NCI-H187 (cell line): ENCODE data around the gene DCAF15.

Experiments used
- DNase-seq, 2 experiments: peaks; one replicate each; lab custom pipeline; 2025; lab: John Stamatoyannopoulos, UW

DCAF15 gene

DNA sequence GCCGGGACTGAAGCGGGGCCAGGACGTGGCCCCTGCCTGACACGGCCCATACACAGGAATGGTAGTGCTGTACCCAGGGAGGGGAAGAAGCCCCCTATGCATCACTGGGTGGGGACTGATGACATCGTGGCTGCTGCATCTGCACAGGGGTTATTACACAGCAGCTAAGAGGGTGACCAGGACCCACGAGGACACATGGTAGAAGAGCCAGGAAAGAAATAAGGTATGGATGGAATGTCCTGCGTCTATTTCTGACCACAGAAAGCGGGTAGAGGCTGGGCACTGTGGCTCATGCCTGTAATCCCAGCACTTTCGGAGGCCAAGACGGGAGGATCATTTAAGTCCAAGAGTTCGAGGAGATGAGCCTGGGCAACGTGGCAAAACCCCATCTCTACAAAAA lies 24.1 kb downstream of the DCAF15 start:
- DNase-seq = no peak

DNA sequence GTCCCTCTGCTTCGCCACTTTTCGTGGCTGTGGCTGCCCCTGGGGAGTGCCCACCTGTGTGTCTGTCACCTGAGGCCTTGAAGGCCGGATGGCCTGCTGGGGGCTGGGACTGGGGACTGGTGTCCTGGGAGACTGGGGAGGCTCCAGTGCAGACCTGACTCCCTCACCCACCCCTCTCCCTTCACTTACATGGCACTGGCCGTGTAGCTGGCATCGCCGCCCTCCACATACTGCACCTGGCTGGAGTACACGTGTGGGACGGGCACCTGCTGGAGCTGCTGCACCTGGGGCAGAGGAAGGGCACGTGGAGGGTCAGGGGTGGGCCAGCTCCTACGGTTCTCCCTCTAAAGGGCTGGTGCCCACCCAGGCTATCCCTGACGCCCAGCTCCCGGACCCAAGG lies 25.5 kb downstream of the DCAF15 start:
- DNase-seq = no peak

DNA sequence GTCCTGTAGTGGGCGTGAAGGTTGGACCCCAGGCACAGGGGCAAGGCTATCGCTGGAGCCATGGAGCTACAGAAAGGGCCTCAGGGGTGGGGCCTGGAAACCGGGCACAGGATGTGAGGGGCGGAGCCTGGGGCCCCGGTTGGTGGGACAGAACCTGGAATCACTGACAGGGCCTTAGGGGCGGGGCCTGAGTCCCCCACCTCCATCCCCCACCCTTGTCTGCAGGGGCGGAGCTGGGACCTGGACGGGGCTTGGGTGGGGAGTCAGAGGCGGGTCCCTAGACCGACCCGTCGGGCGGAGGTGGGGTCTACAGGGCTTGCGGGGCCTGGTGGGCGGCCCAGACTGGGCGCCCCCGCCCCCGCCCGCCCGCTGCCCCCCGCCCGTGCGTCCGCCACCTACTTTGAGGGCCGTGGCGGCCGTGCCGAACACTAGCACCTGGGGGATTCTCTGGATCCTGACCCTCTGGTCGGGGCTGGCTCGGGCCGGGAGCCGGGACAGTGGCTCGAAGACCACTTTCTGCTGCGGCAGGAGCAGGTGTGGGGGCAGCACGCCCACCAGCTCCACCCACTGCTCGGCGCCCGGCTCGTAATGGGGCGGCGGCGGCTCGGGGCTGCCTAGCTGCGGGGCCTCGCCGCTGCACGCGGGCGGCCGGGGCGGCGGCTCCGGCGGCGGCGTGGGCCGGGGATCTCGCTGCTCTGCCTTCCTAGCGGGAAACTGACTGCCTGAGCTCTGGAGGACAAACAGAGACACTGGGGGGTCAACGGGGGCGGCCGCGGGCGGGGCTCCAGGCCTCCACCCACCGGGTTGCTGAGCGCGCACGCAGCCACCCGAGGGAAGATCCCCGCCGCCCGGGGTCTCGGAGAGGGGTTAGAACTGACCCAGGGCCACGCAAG lies 26.3 kb downstream of the DCAF15 start:
- no peak for DNase-seq

DNA sequence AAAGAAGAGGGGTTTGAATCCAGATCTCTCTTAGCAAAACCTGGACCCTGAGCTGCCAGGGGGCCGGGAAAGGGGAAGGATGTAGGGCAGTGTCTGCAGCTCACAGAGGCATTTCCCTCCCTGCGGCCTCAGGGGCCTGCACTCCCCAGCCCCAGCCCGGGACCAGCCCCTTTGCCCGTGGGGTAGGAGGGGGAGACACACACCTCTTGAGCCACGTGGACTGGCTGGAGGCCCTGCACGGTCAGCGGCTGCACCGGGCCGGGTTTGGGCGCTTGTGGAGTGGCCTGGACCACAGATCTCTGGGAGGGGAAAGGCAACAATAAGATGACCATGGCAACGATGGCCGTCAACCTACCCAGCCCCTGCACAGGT lies 26.9 kb downstream of the DCAF15 start:
- DNase-seq = no peak

DNA sequence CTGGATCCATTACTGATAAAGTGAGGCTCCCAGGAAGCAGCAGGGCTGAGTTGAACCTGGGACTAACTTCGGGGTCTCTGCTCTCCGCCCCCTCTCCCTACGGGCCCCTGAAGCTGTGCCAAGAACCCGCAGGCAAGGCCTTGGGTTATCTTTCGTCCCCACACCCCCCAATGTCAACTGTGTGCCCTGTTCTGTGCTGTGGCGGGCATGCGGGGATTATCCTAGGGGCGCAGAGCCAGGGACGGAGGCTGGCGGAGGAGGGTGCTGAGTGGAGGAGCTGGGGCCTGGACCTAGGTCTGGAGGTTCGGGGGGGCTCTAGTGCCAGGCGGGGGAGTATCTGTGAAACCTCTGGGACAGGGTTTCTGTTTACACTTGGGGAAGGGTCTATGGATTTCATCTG lies 27.4 kb downstream of the DCAF15 start:
- DNase-seq = no peak

GRCh38 chr19:13980340-13980739 lies 28.0 kb downstream of the DCAF15 start:
- DNase-seq = no peak

- DNase-seq = no peak
Observed at GRCh38 chr19:13981021-13981420, 28.7 kb downstream of the DCAF15 start.

DNA sequence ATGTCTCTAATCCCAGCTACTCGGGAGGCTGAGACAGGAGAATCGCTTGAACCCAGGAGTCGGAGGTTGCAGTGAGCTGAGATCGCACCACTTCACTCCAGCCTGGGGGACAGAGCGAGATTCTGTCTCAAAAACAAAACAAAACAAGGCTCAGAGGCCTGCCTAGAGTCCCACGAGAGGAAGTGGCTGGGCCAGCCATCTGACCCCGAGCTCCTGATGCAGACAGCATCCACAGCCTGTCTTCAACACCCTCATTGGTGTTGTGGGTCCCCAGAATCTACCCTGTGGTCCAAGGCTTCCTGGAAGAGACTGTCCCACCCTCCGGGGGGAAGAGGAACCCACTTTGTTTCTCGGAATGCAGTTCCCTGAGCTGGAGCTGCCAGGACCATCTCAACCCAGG lies 29.2 kb downstream of the DCAF15 start:
- no peak for DNase-seq

DNA sequence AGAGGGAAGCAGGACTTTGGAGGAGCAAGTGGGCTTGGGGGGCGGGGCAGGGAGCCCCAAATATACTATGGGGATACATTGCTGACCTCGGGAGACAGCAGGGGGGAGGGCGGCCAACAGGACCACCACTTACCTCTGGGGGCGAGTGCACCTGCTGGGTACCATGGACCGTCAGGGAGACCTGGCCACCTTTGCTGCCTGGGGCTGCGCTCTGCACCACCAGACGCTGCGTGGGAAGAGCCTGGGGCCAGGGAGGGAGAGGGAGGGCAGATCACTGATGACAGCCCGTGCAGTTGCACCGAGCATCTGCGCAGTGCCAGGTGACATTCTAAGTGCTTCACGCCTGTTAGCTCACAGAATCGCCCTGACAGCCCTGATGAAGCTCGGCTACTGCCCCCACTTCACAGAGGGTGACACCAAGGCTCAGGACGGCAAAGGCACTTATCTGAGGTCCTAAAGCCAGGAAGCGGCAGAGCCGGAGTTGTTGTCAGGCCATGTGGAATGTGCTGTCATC lies 29.7 kb downstream of the DCAF15 start:
- DNase-seq = no peak

- DNase-seq = no peak
Observed at GRCh38 chr19:13982773-13983172, 30.5 kb downstream of the DCAF15 start.

DNA sequence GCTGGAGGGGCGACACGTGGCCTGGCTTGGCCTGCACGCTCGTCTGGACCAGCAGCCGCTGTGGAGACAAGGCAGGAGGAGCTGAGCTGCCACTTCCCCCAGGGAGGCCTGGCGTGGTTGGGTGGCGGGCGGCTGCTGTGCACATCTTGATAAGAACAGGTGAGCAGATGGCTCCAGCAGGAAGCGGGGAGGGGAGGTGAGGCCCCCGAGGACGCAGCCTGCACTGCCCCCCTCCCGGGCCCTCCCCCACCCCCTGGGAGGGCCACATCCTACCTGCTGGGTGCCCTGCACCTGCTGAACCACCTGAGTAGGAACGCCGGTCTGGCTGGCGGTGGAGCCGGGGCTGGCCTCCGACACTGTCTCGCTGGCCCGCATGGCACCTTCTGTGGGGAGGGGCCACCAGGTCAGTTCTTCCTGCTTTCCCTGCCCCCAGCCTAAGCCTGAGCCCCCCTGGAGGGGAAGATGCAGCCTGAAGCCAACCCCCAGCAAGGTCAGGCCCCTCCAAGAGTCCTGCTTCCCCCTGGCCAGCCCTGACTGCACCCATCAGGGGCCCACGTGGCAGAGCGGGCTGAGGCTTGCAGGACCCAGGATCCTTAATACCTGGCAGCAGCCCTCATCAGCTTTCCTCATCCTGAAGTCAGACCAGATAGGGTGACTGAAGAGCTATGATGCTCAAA lies 31.0 kb downstream of the DCAF15 start:
- DNase-seq = peak; percentile 3 to 22

DNA sequence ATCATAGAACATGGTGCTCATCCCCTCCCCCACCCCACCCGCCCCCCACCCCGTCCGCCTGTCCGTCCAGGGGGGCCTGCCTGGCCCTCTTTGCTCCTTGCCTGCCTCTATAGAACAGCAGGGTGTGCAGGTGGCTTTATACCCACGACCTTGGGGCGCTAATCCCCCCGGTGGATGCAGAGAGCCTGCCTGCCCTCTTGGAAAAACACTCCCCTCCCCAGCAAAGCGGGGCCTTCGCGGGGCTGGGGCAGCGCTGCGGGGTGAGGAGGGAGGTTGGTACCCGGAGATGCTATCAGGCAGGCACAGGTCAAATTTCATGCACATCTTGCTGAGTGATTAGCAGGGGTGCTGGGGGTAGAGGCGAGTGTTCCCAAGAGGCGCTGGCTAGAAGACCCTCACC lies 31.9 kb downstream of the DCAF15 start:
- no peak for DNase-seq

DNA sequence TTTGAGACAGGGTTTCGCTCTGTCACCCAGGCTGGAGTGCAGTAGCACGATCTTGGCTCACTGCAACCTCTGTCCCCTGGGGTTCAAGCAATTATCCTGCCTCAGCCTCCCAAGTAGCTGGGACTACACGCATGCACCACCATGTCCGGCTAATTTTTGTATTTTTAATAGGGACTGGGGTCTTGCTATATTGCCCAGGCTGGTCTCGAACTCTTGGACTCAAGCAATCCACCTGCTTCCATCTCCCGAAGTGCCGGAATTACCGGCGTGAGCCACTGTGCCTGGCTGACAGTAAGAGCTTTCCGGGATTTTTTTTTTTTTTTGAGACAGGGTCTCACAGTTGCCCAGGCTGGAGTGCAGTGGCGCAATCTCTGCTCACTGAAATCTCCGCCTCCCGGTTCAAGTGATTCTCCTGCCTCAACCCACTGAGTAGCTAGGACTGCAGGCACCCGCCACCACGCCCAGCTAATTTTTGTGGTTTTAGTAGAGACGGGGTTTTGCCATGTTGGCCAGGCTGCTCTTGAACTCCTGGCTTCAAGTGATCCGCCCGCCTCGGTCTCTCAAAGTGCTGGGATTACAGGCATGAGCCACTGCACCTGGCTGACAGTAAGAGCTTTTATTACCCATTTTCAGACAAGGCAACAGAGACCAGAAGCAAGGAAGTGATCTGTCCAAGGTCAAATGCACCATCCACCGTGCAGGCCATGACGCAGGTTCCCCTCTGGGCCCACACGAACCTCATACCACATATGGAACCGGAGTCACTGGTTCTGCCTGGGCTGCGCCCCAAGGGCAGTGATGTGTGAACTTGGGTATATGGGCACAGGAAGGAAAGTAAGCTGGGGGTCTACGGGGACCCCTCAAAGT lies 32.8 kb downstream of the DCAF15 start:
- peak in 1 of 2 experiments; percentile 38 for DNase-seq

DNA sequence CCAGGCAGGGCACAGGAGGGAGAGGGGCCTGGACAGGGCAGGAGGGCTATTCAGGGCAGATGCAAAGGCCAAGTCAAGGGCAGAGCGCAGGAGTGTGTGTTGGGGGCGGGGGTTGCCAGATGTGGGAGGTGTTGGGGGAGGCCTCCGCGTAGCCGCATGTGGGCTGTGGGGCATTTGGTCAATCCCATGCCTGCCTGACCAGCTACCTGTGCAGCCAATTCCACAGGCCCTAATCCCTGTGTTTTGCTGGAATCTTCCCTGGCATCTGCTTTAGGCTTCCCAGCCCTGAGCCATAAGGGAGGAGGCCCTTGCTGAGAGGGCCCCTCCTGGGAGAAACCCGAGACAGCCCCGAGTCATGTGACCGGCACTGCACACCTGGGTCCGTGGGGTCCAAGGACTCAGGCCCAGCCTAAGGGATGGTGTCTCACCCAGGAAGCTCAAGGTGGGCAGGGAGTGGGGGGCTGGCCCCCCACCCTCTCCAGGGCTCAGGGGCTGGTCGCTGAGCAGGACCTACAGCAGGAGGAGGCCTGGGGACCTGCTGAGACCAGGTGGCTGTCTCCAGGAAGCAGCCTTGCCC lies 33.5 kb downstream of the DCAF15 start:
- peak; percentile 21 to 46 for DNase-seq

DNA sequence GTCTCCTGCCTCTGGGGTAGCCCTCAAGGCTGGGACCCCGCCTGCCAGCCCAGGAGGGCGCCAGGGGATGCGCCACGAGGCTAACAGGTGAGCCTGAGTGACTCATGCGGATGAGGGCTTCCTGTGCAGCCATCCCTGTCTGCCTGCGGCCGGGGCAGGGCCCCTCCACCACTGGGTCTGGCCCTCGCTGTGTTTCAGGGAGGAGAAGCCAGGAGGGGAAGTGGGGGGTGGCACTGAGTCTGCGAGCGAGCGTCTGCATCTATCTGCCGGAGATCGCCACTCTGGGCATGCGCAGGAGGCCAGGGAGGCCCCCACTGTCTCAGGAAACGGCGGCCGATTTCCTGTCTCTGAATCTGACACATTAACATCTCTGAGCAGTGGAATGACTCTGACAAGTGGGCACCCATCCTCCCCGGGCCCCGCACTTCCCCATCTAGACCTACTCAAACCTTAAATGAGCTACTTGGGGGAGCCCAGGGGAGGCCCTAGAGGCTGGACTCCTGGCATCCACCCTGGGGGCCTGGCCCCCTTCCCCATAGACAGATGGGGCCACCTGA lies 34.1 kb downstream of the DCAF15 start:
- peak; percentile 46 for DNase-seq

DNA sequence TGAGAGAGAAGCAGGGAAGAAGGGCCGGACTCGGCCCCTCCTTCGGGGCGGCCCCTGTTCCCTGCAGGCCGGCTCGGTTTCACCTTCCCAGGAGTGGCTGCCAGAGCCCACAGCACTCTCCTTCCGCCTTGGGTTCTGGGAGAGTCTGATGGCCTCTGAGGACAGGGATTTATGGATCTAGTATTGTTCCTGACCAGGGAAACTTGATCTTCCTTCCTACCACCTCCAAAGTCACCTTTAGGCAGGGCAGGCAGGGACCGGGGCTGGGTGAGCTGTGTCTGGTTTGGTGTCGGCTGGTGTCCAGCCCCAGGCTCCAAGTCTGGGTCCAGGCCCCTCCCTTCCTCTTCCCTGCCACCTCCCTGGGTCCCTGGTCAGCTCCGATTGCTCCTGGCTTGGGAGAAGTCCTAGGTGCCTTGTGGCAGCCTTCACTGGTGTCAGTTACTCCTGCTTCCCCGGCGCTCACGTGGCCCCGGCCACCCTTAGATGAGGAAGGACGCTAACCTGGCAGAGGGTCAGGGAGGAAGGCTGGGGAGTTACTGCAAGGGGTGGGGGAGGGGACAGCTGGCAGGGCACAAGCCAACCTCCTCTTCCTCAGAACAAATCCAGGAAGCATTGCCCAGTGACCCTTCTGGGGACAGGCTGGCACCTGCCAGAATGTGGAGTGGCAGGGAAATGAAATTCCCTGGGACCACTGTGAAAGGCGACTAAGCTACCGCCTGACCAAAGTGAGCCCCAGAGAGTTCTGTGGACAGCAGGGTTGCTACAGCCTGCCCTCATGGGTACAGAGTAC lies 35.0 kb downstream of the DCAF15 start:
- DNase-seq = no peak

DNA sequence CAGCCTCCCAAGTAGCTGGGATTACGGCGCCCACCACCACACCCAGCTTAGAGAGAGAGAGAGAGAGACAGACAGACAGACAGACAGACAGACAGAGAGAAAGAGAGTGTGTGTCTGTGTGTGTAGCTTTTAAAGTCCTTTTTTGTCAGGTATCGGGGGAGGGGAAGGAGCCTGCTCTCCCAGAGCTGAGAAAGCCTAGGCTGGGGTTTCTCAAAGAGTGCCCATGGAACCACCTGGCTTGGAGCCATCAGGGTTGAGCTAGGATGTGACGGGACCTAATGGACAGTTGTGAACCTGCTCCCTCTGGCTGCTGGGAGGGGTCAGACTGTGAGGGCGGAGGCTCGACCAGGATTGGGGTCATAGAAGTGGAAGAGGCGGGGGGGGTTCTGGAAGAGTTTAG lies 37.2 kb downstream of the DCAF15 start:
- DNase-seq = no peak

GRCh38 chr19:13990085-13990484 lies 37.8 kb downstream of the DCAF15 start:
- no peak for DNase-seq

GRCh38 chr19:13992025-13992424 lies 39.7 kb downstream of the DCAF15 start:
- DNase-seq = no peak

DNA sequence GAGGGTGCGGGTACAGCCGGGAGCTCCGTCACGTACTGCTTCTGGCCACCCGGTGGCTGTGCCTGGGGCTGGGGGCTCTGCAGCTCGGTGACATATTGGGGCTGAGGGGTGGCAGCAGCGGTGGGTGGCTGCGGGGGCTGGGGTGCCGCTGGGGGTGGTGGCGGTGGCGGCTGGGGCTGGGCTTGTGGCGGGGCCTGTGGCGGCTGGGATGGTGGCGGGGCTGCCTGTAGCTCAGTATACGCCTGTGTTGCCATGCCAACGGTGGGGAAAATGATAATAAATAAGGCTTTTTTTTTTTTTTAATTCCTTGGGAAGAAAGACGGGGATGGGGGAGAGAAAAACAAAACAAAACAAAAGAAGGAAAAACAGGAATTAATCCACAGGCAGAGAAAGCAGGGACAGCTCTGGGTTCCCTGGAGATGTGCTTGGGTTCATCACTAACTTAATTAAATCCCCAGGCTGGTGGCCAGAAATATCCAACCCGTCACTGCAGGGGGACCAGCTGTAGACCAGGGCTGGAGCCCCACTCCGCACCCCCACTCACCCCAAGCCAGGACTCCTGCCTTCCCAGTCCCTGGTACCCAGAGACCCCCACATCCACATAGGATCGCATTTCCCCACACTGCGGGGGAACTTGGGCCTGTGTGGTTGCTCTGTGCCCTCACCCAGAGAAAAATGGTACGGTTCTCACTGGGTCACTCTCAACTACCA lies 41.4 kb downstream of the DCAF15 start:
- DNase-seq = no peak
